Measurements from ENCODE around the gene PDIA5. TPM values are rescaled to one million over a fixed set of nuclear protein-coding genes. Genes with fewer than 3 reads are reported as not detected.

PDIA5 gene
- total and polyA plus RNA-seq, 11 donors, result 3.3 to 16.3 (median 6.4) TPM

DNA sequence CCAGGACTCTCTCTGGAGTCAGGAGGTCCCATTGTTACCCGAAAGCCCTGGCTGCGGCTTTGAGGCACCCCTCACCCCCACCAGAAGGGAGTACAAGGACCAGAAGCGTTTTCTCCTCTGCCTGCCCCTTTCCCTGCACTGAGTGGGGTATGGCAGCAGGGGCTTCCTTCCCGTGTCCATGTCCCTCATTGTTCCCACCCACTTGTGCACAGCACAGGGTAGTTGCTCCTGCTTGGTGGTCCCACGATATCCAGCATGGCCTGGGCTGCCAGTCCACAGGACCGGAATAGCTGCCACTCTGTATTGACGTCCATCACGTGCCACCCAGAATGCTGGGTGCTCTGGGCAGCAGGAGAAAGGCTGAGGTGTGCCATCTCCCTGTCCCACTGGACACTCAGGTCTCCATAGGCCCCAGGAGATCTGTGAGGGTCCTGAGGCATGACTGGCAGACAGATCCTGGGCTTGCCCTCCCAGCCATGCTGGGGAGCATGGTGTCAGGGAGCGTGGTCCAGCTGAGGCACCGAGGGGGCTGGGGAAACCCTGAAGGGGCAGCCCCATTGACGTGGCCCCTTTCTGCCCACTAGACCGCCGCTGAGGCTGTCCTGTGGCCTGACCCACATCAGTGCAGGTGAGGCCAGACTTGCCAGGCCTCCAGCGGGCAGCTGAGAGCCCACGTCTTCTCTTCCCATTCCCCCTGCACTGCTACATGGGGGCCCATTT, 89.6 kb downstream of the PDIA5 start:
- Histone ChIP-seq H3K27ac (no peak overlapping the region), H3K9me3 (no peaks in the 10 kb centered on the region), H3K36me3 (peaks cover 0 to 41% (median 26%) of the 10 kb centered on the region in 9 donors), H3K27me3 (no peaks in the 10 kb centered on the region), H3K4me1 (peaks cover 0 to 22% (median 5%) of the 10 kb centered on the region in 12 donors), H3K4me3 (no peak overlapping the region)
- no peak for TF ChIP-seq POLR2A (IDR thresholded peaks at IDR 0.05)
- no peak for TF ChIP-seq CTCF (IDR thresholded peaks at IDR 0.05)
- ATAC-seq, result peak in 1 of 4 donors; percentile 6
- no peak for DNase-seq
- 94 to 96% (median 95%) methylated on average over 14 to 15 of the region's 15 CpGs for WGBS, 4 donors
- intact Hi-C loops (cut with DNase I), result no loop called here

GRCh38 chr3:123157209-123157597, 90.4 kb downstream of the PDIA5 start:
- no peaks in the 10 kb centered on the region for H3K27me3 ChIP-seq
- ATAC-seq (no peak), DNase-seq (no peak)
- no peaks in the 10 kb centered on the region for H3K9me3 ChIP-seq
- intact Hi-C loops (cut with DNase I), result no loop called here
- peak overlapping the region in 1 of 12 donors; percentile 19 for H3K27ac ChIP-seq
- peaks cover 0 to 22% (median 5%) of the 10 kb centered on the region in 12 donors for H3K4me1 ChIP-seq
- peaks cover 0 to 49% (median 34%) of the 10 kb centered on the region in 9 donors for H3K36me3 ChIP-seq
- H3K4me3 ChIP-seq, result no peak overlapping the region
- WGBS, 4 donors, result 46 to 72% (median 63%) methylated on average over 2 of the region's 2 CpGs
- TF ChIP-seq CTCF (IDR thresholded peaks at IDR 0.05) (no peak), POLR2A (IDR thresholded peaks at IDR 0.05) (no peak)

GRCh38 chr3:123157598-123158287, 90.9 kb downstream of the PDIA5 start:
- TF ChIP-seq CTCF (IDR thresholded peaks at IDR 0.05), result no peak
- TF ChIP-seq POLR2A (IDR thresholded peaks at IDR 0.05), result no peak

DNA sequence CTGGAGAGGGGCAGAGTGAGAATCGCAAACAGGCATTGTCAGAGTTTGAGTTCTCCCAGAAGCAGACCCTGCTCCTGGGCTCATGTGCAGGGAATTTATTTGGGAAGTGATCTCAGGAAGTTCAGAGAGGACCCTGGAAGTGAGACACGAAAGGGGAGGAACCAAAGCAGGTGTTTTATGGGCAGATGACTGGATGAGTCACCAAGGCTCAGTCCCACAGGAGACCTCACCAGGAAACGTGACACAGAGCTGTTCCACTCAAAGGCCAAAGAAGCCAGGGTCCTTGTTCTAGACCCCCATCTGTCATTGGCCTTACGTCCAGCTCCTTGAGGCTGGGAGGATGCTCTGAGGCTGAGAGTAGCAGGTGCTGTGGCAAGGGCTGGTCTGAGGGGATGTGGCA, 91.5 kb downstream of the PDIA5 start:
- WGBS, 4 donors, result 66 to 79% (median 75%) methylated on average over 4 of the region's 4 CpGs
- ATAC-seq (no peak), DNase-seq (no peak)
- Histone ChIP-seq H3K4me3 (no peak overlapping the region), H3K27me3 (no peaks in the 10 kb centered on the region), H3K27ac (no peak overlapping the region), H3K9me3 (no peaks in the 10 kb centered on the region), H3K36me3 (peaks cover 0 to 45% (median 36%) of the 10 kb centered on the region in 9 donors), H3K4me1 (peaks cover 0 to 19% (median 5%) of the 10 kb centered on the region in 12 donors)
- no peak for TF ChIP-seq POLR2A (IDR thresholded peaks at IDR 0.05)
- no peak for TF ChIP-seq CTCF (IDR thresholded peaks at IDR 0.05)
- intact Hi-C loops (cut with DNase I), result no loop called here

More at GRCh38 chr3:123157598-123158287, 90.9 kb downstream of the PDIA5 start:
- intact Hi-C loops (cut with DNase I), result no loop called here
- DNase-seq, result no peak
- Histone ChIP-seq H3K27me3 (no peaks in the 10 kb centered on the region), H3K4me1 (peaks cover 0 to 22% (median 5%) of the 10 kb centered on the region in 12 donors), H3K27ac (peak overlapping the region in 3 of 12 donors; percentile 3 to 19 (median 5)), H3K36me3 (peaks cover 0 to 49% (median 36%) of the 10 kb centered on the region in 9 donors), H3K9me3 (no peaks in the 10 kb centered on the region), H3K4me3 (no peak overlapping the region)
- 52 to 66% (median 64%) methylated on average over 3 to 4 of the region's 4 CpGs for WGBS, 4 donors
- peak in 3 of 4 donors; percentile 12 to 47 (median 29) for ATAC-seq

Data from heart left ventricle (tissue), 16 donors.